ENCODE results near the gene MED25. TPM values are rescaled to one million over a fixed set of nuclear protein-coding genes. Genes with fewer than 3 reads are reported as not detected.

MED25 gene
- total and polyA plus RNA-seq, 9 of the 15 experiments (the other 6 are each of a cell fraction or from before 2014, with no cell fraction given), result 4.1 to 93.9 (median 19.3) TPM

DNA sequence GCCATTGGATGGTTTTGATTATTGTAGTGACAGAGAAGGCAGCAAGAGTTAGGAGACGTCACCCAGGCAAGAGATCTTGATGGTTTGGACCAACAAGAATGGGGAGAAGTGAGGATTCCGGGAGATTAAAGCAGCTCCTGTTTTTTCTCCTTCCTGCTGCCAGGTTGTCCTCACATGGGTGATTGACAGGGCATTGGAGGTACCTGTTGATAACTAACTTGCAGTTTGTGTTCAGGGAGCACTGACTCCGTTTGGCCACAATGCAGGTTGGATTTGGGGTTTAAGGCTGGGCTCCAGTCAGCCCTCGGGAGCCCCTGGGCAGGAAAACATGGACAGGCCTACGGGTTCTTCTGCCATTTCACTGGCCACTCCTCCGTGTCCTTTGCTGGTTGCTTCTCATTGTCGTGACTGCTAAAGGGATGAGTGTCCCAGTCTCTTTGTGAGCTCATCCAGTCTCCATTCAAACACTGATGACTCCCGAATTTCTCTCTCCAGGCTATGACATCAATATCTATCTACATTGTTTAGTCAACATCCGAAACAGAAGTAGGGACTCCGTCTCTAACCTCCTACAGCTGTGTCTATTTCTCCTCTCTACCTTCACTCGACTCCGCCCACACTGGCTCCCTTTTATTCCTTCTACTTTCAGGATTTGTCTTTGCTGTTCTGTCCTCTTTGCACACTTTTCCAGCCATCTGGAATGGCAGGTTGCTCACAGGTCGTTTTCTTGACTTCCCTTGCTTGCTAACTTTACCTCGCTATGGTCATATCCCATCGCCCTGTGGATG, 31.5 kb downstream of the MED25 start (continued):
- TF ChIP-seq PHF21A (IDR thresholded peaks at IDR 0.05; ENCODE audit: borderline replicate concordance, low read depth) (no peak), NCOA2 (IDR thresholded peaks at IDR 0.05; ENCODE audit: partially characterized antibody in 2 of 2) (no peak), NEUROD1 (IDR thresholded peaks at IDR 0.05; ENCODE audit: borderline replicate concordance, low read depth, low read length, partially characterized antibody) (no peak), CGGBP1 (CRISPR knock-in tag; IDR thresholded peaks at IDR 0.05) (no peak), RBM17 (IDR thresholded peaks at IDR 0.05; ENCODE audit: borderline replicate concordance, low read depth, low read length) (no peak), HMG20B (CRISPR knock-in tag; IDR thresholded peaks at IDR 0.05) (no peak), RBM22 (IDR thresholded peaks at IDR 0.05; ENCODE audit: low read depth, low read length, poor library complexity, severe bottlenecking) (no peak), RFX1 (IDR thresholded peaks at IDR 0.05) (no peak), ILK (tag; IDR thresholded peaks at IDR 0.05; ENCODE audit: borderline replicate concordance, low read depth) (no peak), CBX1 (IDR thresholded peaks at IDR 0.05; ENCODE audit: low read depth) (no peak), POLR2G (IDR thresholded peaks at IDR 0.05; ENCODE audit: low read depth, low read length) (no peak), ADNP (tag; IDR thresholded peaks at IDR 0.05) (no peak), ZNF282 (CRISPR knock-in tag; IDR thresholded peaks at IDR 0.05) (no peak), ARID2 (IDR thresholded peaks at IDR 0.05) (no peak), ZNF212 (CRISPR knock-in tag; IDR thresholded peaks at IDR 0.05) (no peak), NFE2 (IDR thresholded peaks at IDR 0.05; ENCODE audit: low read depth) (no peak), PTRF (tag; IDR thresholded peaks at IDR 0.05) (no peak)
- TF ChIP-seq, protein P1, sequence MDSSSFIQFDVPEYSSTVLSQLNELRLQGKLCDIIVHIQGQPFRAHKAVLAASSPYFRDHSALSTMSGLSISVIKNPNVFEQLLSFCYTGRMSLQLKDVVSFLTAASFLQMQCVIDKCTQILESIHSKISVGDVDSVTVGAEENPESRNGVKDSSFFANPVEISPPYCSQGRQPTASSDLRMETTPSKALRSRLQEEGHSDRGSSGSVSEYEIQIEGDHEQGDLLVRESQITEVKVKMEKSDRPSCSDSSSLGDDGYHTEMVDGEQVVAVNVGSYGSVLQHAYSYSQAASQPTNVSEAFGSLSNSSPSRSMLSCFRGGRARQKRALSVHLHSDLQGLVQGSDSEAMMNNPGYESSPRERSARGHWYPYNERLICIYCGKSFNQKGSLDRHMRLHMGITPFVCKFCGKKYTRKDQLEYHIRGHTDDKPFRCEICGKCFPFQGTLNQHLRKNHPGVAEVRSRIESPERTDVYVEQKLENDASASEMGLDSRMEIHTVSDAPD (CRISPR knock-in tag; IDR thresholded peaks at IDR 0.05), result no peak
- TF ChIP-seq, protein P2, sequence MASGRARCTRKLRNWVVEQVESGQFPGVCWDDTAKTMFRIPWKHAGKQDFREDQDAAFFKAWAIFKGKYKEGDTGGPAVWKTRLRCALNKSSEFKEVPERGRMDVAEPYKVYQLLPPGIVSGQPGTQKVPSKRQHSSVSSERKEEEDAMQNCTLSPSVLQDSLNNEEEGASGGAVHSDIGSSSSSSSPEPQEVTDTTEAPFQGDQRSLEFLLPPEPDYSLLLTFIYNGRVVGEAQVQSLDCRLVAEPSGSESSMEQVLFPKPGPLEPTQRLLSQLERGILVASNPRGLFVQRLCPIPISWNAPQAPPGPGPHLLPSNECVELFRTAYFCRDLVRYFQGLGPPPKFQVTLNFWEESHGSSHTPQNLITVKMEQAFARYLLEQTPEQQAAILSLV (tag; IDR thresholded peaks at IDR 0.05), result no peak
- TF ChIP-seq, protein P3, sequence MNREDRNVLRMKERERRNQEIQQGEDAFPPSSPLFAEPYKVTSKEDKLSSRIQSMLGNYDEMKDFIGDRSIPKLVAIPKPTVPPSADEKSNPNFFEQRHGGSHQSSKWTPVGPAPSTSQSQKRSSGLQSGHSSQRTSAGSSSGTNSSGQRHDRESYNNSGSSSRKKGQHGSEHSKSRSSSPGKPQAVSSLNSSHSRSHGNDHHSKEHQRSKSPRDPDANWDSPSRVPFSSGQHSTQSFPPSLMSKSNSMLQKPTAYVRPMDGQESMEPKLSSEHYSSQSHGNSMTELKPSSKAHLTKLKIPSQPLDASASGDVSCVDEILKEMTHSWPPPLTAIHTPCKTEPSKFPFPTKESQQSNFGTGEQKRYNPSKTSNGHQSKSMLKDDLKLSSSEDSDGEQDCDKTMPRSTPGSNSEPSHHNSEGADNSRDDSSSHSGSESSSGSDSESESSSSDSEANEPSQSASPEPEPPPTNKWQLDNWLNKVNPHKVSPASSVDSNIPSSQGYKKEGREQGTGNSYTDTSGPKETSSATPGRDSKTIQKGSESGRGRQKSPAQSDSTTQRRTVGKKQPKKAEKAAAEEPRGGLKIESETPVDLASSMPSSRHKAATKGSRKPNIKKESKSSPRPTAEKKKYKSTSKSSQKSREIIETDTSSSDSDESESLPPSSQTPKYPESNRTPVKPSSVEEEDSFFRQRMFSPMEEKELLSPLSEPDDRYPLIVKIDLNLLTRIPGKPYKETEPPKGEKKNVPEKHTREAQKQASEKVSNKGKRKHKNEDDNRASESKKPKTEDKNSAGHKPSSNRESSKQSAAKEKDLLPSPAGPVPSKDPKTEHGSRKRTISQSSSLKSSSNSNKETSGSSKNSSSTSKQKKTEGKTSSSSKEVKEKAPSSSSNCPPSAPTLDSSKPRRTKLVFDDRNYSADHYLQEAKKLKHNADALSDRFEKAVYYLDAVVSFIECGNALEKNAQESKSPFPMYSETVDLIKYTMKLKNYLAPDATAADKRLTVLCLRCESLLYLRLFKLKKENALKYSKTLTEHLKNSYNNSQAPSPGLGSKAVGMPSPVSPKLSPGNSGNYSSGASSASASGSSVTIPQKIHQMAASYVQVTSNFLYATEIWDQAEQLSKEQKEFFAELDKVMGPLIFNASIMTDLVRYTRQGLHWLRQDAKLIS (CRISPR knock-in tag; IDR thresholded peaks at IDR 0.05), result no peak

All from K562 (cell line).